ENCODE data around the gene LSM7. TPM values are rescaled to one million over a fixed set of nuclear protein-coding genes. Genes with fewer than 3 reads are reported as not detected.

Gene LSM7
- total RNA-seq = 46.7 TPM
- long read RNA-seq, transcript LSM7-201 (4 exons, 529 nt) = major isoform, 6 of 15 reads
- long read RNA-seq, partial matches to known transcripts = 3 of 15 reads
- long read RNA-seq, other reads (novel, unspliced or antisense) = 0 of 15 reads

- DNase-seq (ENCODE audit: missing footprints) = peak; percentile 95
- ATAC-seq = peak; percentile 93
- intact Hi-C loops (cut with DNase I) = no loop called here
These were observed at the start of gene LSM7, which contains the start of gene SPPL2B for GRCh38 chr19:2328401-2329148. LSM7 (minus strand) TSS chr19:2328586; CDS start chr19:2328566, 20 bp downstream. SPPL2B (plus strand) TSS chr19:2328684; CDS start chr19:2328710, 26 bp downstream.

- intact Hi-C loops (cut with DNase I) = no loop called here
- no peak for ATAC-seq
These were observed 48.6 kb upstream of the LSM7 start for GRCh38 chr19:2376784-2377519.

GRCh38 chr19:2375353-2376121 is 47.2 kb upstream of the LSM7 start:
- no peak for DNase-seq (ENCODE audit: missing footprints)
- intact Hi-C loops (cut with DNase I) = no loop called here
- ATAC-seq = no peak

More at GRCh38 chr19:2376784-2377519, 48.6 kb upstream of the LSM7 start:
- DNase-seq (ENCODE audit: missing footprints) = no peak

DNA sequence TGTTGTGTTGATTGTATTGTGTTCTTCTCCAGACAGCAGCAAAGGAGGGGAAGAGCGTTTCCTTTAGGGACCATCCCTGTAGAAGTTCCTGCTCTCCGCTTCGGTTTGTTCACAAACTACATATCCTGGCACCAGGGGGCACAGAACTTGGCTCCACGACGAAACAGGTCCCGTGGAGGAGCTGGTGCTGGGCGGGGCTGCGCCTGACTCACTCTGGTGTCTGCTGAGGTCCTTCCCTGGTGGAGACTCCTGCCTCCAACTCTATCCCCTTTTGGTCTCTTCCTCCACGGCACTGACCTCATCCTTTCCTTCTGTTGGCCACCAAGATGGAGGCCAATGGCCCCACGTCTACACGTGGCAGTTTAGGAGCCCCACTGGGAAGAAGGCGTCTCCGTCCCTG is 46.4 kb upstream of the LSM7 start:
- DNase-seq (ENCODE audit: missing footprints) (no peak), ATAC-seq (no peak)
- intact Hi-C loops (cut with DNase I) = no loop called here

GRCh38 chr19:2372076-2372612 is 43.8 kb upstream of the LSM7 start:
- intact Hi-C loops (cut with DNase I) = no loop called here
- no peak for DNase-seq (ENCODE audit: missing footprints)
- ATAC-seq = no peak

DNA sequence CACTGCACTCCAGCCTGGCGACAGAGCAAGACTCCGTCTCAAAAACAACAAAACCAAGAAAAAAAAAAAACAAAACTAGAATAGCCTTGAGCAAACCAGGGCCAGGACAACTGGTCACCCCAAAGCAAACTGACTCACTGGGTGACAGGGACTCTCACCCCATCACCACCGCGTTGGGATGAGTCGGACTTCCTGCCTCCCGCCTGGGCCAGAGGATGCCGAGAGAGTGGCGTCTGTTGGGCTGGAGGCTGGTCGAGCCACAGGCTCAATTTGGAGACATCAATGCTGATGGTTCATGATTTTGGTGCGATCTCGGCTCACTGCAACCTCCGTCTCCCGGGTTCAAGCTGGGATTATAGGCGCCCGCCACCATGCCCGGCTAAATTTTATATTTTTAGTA is 43.3 kb upstream of the LSM7 start:
- DNase-seq (ENCODE audit: missing footprints) (no peak), ATAC-seq (no peak)
- intact Hi-C loops (cut with DNase I) = no loop called here

GRCh38 chr19:2365201-2365970 is 37.0 kb upstream of the LSM7 start:
- intact Hi-C loops (cut with DNase I) = no loop called here
- ATAC-seq (no peak), DNase-seq (ENCODE audit: missing footprints) (no peak)

GRCh38 chr19:2363419-2363818 is 35.0 kb upstream of the LSM7 start:
- no peak for DNase-seq (ENCODE audit: missing footprints)
- ATAC-seq = no peak
- intact Hi-C loops (cut with DNase I) = no loop called here

GRCh38 chr19:2362970-2363300 is 34.5 kb upstream of the LSM7 start:
- DNase-seq (ENCODE audit: missing footprints) (no peak), ATAC-seq (no peak)
- intact Hi-C loops (cut with DNase I) = no loop called here

- no peak for ATAC-seq
- intact Hi-C loops (cut with DNase I) = no loop called here
- DNase-seq (ENCODE audit: missing footprints) = no peak
These were observed 33.9 kb upstream of the LSM7 start for GRCh38 chr19:2362046-2362969.

DNA sequence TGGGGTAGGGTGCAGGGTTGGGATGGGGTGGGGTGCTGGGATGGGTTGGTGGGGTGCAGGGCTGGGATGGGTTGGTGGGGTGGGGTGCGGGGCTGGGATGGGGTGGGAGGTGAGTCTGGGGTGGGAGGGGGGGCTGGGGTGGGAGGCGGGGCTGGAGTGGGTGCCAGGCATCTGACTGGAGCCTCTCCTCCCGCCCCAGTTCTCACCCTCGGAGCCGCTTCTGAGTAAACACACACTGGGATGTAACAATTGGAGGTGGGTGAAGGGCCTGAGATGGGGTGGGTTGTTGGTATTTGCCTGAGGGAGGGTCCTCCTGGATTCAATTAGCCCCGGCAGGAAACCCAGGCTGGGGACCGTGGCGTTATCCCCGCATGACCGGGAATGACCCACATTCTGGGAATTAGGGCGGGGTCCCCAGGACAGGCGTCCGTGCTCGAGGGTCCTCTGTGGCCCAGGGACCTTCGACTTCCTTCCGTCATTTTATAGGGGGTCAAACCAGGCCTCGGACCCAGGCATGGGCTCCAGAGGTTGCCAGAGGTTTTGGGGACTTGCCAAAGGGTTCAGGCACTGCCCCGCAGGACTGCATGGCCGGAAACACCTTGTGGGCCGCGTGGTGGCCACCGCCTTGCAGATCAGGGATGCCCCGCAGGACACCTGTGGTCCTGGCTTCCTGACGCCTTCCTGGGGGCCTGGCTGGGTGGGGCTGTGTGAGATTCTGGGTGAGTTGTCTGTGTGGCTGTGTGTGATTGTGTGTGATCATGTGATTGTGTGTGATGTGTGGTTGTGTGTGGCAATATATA is 33.1 kb upstream of the LSM7 start:
- ATAC-seq (no peak), DNase-seq (ENCODE audit: missing footprints) (no peak)
- intact Hi-C loops (cut with DNase I) = no loop called here

GRCh38 chr19:2360833-2361232 is 32.4 kb upstream of the LSM7 start:
- DNase-seq (ENCODE audit: missing footprints) (no peak), ATAC-seq (no peak)
- intact Hi-C loops (cut with DNase I) = no loop called here

- ATAC-seq (no peak), DNase-seq (ENCODE audit: missing footprints) (no peak)
- intact Hi-C loops (cut with DNase I) = no loop called here
These were observed 31.8 kb upstream of the LSM7 start, which contains the start of gene TMPRSS9 for GRCh38 chr19:2359992-2360685. TMPRSS9 (plus strand) TSS chr19:2360265; CDS start chr19:2389786, 29,521 bp downstream.

- DNase-seq (ENCODE audit: missing footprints) = no peak
- ATAC-seq = no peak
- intact Hi-C loops (cut with DNase I) = no loop called here
These were observed 30.3 kb upstream of the LSM7 start for GRCh38 chr19:2358548-2359173.

Data from Right ventricle myocardium inferior (tissue), 1 donor.